Caco-2 (cell line): ENCODE measurements around the gene ADARB1. TPM values are rescaled to one million over a fixed set of nuclear protein-coding genes. Genes with fewer than 3 reads are reported as not detected.

ENCODE experiments used
- BruUV-seq: library from RNA; stranded (reverse); fragments of 400-500 nt; replicated peaks from 2 replicates; lab custom pipeline; 2021; lab: Mats Ljungman, UMichigan
- CTCF ChIA-PET: fragments of 300-600 bp; sonication (Branson Sonifier 250); formaldehyde crosslinking; loops from one replicate; lab custom pipeline; 2022; ENCODE audit warnings: antibody characterized with exemption; lab: Charles Lee
- POLR2A ChIA-PET: fragments of 300-600 bp; sonication (Branson Sonifier 250); formaldehyde crosslinking; loops from one replicate; lab custom pipeline; 2022; ENCODE audit warnings: antibody characterized with exemption; lab: Charles Lee
- DNase-seq, 2 experiments: peaks; one replicate each; pipeline versions ENCODE4 v3.0.0 to v3.0.0-alpha.2; 2020 to 2022
- H3K27me3 ChIP-seq: replicated peaks from 2 replicates; pipeline ENCODE4 v1.6.0; 2011; ENCODE audit warnings: low read length; ENCODE audit not compliant: control insufficient read depth, insufficient read depth
- H3K36me3 ChIP-seq: 2 replicates; pipeline ENCODE4 v1.5.1; 2011; ENCODE audit warnings: low read length; ENCODE audit not compliant: control insufficient read depth, insufficient read depth
- H3K4me1 ChIP-seq: fragments of 250-450 bp; sonication (Bioruptor Pico); 2 replicates; pipeline ENCODE4 v1.5.1; 2020; ENCODE audit warnings: mild to moderate bottlenecking
- H3K4me3 ChIP-seq: 2 replicates; pipeline ENCODE4 v1.5.1; 2011; ENCODE audit warnings: low read depth, mild to moderate bottlenecking, control low read depth, low read length
- H3K9me3 ChIP-seq: fragments of 250-450 bp; sonication (Bioruptor Pico); 2 replicates; pipeline ENCODE4 v1.5.1; 2020; ENCODE audit warnings: mild to moderate bottlenecking, moderate library complexity
- H3K27ac Mint-ChIP-seq: one replicate; pipeline ENCODE4 v1.8.0; 2022; ENCODE audit warnings: mixed read lengths; ENCODE audit not compliant: unreplicated experiment
- H3K27me3 Mint-ChIP-seq: one replicate; pipeline ENCODE4 v1.8.0; 2022; ENCODE audit warnings: mixed read lengths; ENCODE audit not compliant: insufficient read depth, unreplicated experiment
- H3K36me3 Mint-ChIP-seq: one replicate; pipeline ENCODE4 v1.8.0; 2022; ENCODE audit warnings: mild to moderate bottlenecking, mixed read lengths; ENCODE audit not compliant: insufficient read depth, unreplicated experiment
- H3K4me1 Mint-ChIP-seq: one replicate; pipeline ENCODE4 v1.8.0; 2022; ENCODE audit warnings: low read depth, mixed read lengths; ENCODE audit not compliant: unreplicated experiment
- H3K4me3 Mint-ChIP-seq: one replicate; pipeline ENCODE4 v1.8.0; 2022; ENCODE audit warnings: mild to moderate bottlenecking, moderate library complexity, mixed read lengths; ENCODE audit not compliant: unreplicated experiment
- H3K9me3 Mint-ChIP-seq: one replicate; pipeline ENCODE4 v1.8.0; 2022; ENCODE audit warnings: mixed read lengths; ENCODE audit not compliant: unreplicated experiment
- intact Hi-C: fragments of 100-400 bp; cut with micrococcal nuclease; formaldehyde crosslinking; loops from one replicate; pipeline ENCODE4 v1.10.0; 2022; ENCODE audit not compliant: unreplicated experiment
- total RNA-seq: library from RNA; stranded (reverse); gene quantifications from 2 replicates; pipeline ENCODE4 v1.2.3, GENCODE V29; 2022
- TF ChIP-seq, protein P1 (sequence below), 2 experiments: fragments of 200-600 bp in 1 of 2; IDR thresholded peaks; 1 replicate in 1 of 2; 2 replicates in 1 of 2; pipeline versions ENCODE4 v1.5.1 to v1.8.0; 2011 to 2022; ENCODE audit warnings: antibody characterized with exemption in 1 of 2, control low read depth in 1 of 2, inconsistent platforms in 1 of 2, low read depth in 1 of 2, low read length in 1 of 2, mild to moderate bottlenecking in 1 of 2, moderate library complexity in 1 of 2; ENCODE audit not compliant: insufficient read depth in 1 of 2, severe bottlenecking in 1 of 2, unreplicated experiment in 1 of 2

ADARB1 gene
- total RNA-seq, 1 experiment from 2014 or later = 25.4 TPM

DNA sequence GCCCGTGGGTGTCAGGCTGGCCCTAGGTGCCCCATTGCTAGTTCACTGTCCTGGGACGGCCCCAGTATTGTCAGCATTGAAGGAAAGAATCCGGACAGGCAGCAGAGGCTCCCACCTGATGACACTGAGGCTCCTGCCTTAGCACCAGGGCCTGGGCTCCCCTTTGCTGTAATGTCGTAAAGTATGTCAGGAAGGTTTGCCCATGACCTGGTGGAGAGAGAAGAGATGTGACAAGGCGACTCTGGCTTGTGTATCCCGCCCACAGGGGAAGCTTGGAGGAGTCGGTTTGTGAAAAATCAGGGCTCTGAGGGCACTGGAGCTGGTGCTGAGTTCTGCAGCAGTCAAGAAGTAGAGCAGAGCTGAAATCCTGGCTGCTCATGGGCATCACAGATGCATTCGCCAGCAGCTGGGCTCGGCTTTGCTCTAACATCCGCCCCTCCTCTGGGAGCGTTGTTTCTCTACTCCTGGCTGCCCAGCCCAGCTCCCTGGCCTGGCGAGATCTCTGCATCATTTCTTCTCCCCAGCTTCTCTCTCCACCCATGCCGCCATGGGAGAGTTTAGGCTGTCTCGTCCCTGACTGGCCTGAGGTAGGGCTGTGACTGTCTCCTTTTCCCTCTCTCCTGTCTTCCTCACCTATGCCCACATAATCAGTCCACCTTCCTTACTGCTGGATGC lies 74.1 kb downstream of the ADARB1 start:
- no TSS peak for BruUV-seq
- TF ChIP-seq, protein P1, sequence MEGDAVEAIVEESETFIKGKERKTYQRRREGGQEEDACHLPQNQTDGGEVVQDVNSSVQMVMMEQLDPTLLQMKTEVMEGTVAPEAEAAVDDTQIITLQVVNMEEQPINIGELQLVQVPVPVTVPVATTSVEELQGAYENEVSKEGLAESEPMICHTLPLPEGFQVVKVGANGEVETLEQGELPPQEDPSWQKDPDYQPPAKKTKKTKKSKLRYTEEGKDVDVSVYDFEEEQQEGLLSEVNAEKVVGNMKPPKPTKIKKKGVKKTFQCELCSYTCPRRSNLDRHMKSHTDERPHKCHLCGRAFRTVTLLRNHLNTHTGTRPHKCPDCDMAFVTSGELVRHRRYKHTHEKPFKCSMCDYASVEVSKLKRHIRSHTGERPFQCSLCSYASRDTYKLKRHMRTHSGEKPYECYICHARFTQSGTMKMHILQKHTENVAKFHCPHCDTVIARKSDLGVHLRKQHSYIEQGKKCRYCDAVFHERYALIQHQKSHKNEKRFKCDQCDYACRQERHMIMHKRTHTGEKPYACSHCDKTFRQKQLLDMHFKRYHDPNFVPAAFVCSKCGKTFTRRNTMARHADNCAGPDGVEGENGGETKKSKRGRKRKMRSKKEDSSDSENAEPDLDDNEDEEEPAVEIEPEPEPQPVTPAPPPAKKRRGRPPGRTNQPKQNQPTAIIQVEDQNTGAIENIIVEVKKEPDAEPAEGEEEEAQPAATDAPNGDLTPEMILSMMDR (IDR thresholded peaks at IDR 0.05; ENCODE audit: insufficient read depth in 1 of 2, low read depth in 1 of 2, low read length in 1 of 2, severe bottlenecking in 1 of 2, unreplicated experiment in 1 of 2) = no peak
- H3K36me3 ChIP-seq = no peaks in the 10 kb centered on the region; the same call in 1 of the 2 replicates
- no peak overlapping the region for H3K4me3 ChIP-seq
- no peaks in the 10 kb centered on the region for H3K27me3 ChIP-seq
- Mint-ChIP-seq H3K27me3 (no peaks in the 10 kb centered on the region), H3K36me3 (no peaks in the 10 kb centered on the region), H3K4me3 (no peak overlapping the region), H3K9me3 (no peaks in the 10 kb centered on the region), H3K4me1 (no peaks in the 10 kb centered on the region), H3K27ac (no peak overlapping the region)
- no peak for DNase-seq
- no peaks in the 10 kb centered on the region for H3K4me1 ChIP-seq
- POLR2A ChIA-PET = no interaction called here
- CTCF ChIA-PET = interaction anchor here (0.7 kb wide), 1 partner anchor 12 kb away, joined by 3 read pairs; no protein-coding TSS in a partner anchor
- H3K9me3 ChIP-seq = no peaks in the 10 kb centered on the region
- intact Hi-C loops = loop anchor here (10.0 kb wide), 1 partner anchor 86 kb away; no protein-coding TSS in a partner anchor

DNA sequence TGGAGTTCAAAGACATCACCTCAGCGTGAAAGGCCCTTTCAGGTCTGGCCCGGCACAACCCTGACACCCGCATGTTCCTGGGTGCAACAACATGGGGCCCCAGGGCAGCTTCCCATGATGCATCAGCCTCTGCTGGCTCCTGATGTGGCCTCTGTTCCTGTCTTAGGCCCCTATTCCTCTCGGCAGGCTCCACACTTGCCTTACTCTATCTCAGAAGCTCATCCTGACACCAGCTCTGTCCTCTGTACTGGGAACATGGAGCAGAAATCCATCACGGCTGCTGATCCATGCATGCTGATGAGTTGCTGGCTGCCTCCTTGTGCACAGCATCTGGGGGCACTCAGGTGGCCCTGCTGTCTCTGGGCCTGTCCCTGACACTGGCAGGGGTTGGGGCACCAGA lies 74.6 kb downstream of the ADARB1 start:
- POLR2A ChIA-PET = no interaction called here
- Mint-ChIP-seq H3K27ac (no peak overlapping the region), H3K36me3 (no peaks in the 10 kb centered on the region), H3K27me3 (no peaks in the 10 kb centered on the region), H3K9me3 (no peaks in the 10 kb centered on the region), H3K4me1 (no peaks in the 10 kb centered on the region), H3K4me3 (no peak overlapping the region)
- intact Hi-C loops = loop anchor here (10.0 kb wide), 1 partner anchor 86 kb away; no protein-coding TSS in a partner anchor
- Histone ChIP-seq H3K36me3 (no peaks in the 10 kb centered on the region; the same call in 1 of the 2 replicates), H3K9me3 (no peaks in the 10 kb centered on the region), H3K4me3 (no peak overlapping the region), H3K27me3 (no peaks in the 10 kb centered on the region), H3K4me1 (no peaks in the 10 kb centered on the region)
- TF ChIP-seq, protein P1 (IDR thresholded peaks at IDR 0.05; ENCODE audit: insufficient read depth in 1 of 2, low read depth in 1 of 2, low read length in 1 of 2, severe bottlenecking in 1 of 2, unreplicated experiment in 1 of 2) = no peak
- BruUV-seq = no TSS peak
- DNase-seq = no peak
- CTCF ChIA-PET = interaction anchor here (0.7 kb wide), 1 partner anchor 12 kb away, joined by 3 read pairs; no protein-coding TSS in a partner anchor

DNA sequence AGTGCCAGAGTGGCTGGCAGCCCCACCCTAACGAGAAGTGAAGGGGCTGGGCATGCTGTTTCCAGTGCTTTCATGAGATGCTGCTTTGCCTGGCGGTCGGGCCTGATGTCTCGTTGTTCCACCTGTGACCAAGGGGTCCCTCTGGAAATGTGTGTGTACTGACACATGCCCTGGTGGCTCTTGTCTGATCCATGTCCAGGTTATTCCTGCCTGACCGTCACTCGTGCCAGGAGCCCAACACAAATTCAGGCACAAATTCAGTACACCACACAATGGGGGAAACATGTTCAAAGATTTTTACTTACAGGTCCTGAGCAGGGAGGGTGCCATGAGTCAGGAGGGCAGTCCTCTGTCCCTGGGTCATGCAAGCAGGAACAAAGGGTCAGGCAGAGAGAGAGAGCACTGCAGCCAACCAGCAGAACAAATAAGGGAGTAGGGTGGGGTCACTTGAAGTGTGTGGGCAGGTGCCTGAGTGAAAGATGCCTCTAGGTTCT lies 76.3 kb downstream of the ADARB1 start:
- no peak overlapping the region for H3K27ac Mint-ChIP-seq
- H3K4me3 Mint-ChIP-seq = no peak overlapping the region
- POLR2A ChIA-PET = no interaction called here

More for the DNA sequence above, 76.3 kb downstream of the ADARB1 start:
- no peak overlapping the region for H3K4me3 ChIP-seq
- no peaks in the 10 kb centered on the region for H3K36me3 Mint-ChIP-seq
- no peaks in the 10 kb centered on the region for H3K4me1 Mint-ChIP-seq
- H3K27me3 ChIP-seq = no peaks in the 10 kb centered on the region
- intact Hi-C loops = no loop called here
- H3K27me3 Mint-ChIP-seq = no peaks in the 10 kb centered on the region
- H3K4me1 ChIP-seq = no peaks in the 10 kb centered on the region
- H3K9me3 Mint-ChIP-seq = peaks cover 2% of the 10 kb centered on the region
- no TSS peak for BruUV-seq
- H3K9me3 ChIP-seq = no peaks in the 10 kb centered on the region
- H3K36me3 ChIP-seq = no peaks in the 10 kb centered on the region; the same call in 1 of the 2 replicates
- no peak for DNase-seq
- TF ChIP-seq, protein P1 (IDR thresholded peaks at IDR 0.05; ENCODE audit: insufficient read depth in 1 of 2, low read depth in 1 of 2, low read length in 1 of 2, severe bottlenecking in 1 of 2, unreplicated experiment in 1 of 2) = no peak
- CTCF ChIA-PET = no interaction called here
